H9 (cell line): ENCODE results near the gene MICU1. TPM values are rescaled to one million over a fixed set of nuclear protein-coding genes. Genes with fewer than 3 reads are reported as not detected.

Source experiments
- DNase-seq: peaks from one replicate; pipeline ENCODE4 v3.0.0-alpha.2; 2017
- H2AFZ ChIP-seq: one replicate; pipeline ENCODE4 v1.6.1; 2013; ENCODE audit warnings: mild to moderate bottlenecking, low read length, control low read depth, moderate library complexity
- H2AK5ac ChIP-seq: 2 replicates; pipeline ENCODE4 v1.6.1; 2013; ENCODE audit warnings: low read length, control low read depth, mixed read lengths; ENCODE audit not compliant: insufficient read length
- H2BK120ac ChIP-seq: one replicate; pipeline ENCODE4 v1.6.1; 2013; ENCODE audit warnings: low read depth, mild to moderate bottlenecking, low read length, control low read depth, inconsistent platforms; ENCODE audit not compliant: poor library complexity, severe bottlenecking
- H2BK12ac ChIP-seq: 2 replicates; pipeline ENCODE4 v1.6.1; 2013; ENCODE audit warnings: low read length, control low read depth, mixed read lengths, low read depth; ENCODE audit not compliant: insufficient read length
- H2BK15ac ChIP-seq: 2 replicates; pipeline ENCODE4 v1.6.1; 2013; ENCODE audit warnings: low read depth, low read length, control low read depth
- H2BK20ac ChIP-seq: one replicate; pipeline ENCODE4 v1.6.1; 2013; ENCODE audit warnings: low read depth, mild to moderate bottlenecking, low read length, control low read depth, inconsistent platforms; ENCODE audit not compliant: poor library complexity, severe bottlenecking
- H2BK5ac ChIP-seq: 2 replicates; pipeline ENCODE4 v1.6.1; 2013; ENCODE audit warnings: low read length, control low read depth, mixed read lengths; ENCODE audit not compliant: insufficient read length
- H3K14ac ChIP-seq: 2 replicates; pipeline ENCODE4 v1.6.1; 2013; ENCODE audit warnings: low read length, control low read depth; ENCODE audit not compliant: insufficient read depth
- H3K18ac ChIP-seq: 2 replicates; pipeline ENCODE4 v1.6.1; 2013; ENCODE audit warnings: low read depth, mild to moderate bottlenecking, mixed read lengths, low read length, control low read depth; ENCODE audit not compliant: insufficient read length
- H3K23ac ChIP-seq: 2 replicates; pipeline ENCODE4 v1.6.1; 2013; ENCODE audit warnings: low read length, control low read depth, mixed read lengths, low read depth; ENCODE audit not compliant: insufficient read length
- H3K23me2 ChIP-seq: 2 replicates; pipeline ENCODE4 v1.6.1; 2013; ENCODE audit warnings: low read depth, mild to moderate bottlenecking, mixed read lengths, low read length, control low read depth; ENCODE audit not compliant: insufficient read length, poor library complexity, severe bottlenecking
- H3K27ac ChIP-seq: 2 replicates; pipeline ENCODE4 v1.5.1; 2013; ENCODE audit warnings: low read length, control low read depth, mixed read lengths, low read depth; ENCODE audit not compliant: insufficient read length
- H3K27me3 ChIP-seq: 2 replicates; pipeline ENCODE4 v1.6.1; 2013; ENCODE audit warnings: low read length, control low read depth, inconsistent platforms; ENCODE audit not compliant: insufficient read depth
- H3K4ac ChIP-seq: 2 replicates; pipeline ENCODE4 v1.6.1; 2013; ENCODE audit warnings: low read depth, mild to moderate bottlenecking, control low read depth, inconsistent platforms, low read length, moderate library complexity
- H3K4me1 ChIP-seq: 2 replicates; pipeline ENCODE4 v1.6.1; 2013; ENCODE audit warnings: low read length, control low read depth, inconsistent platforms; ENCODE audit not compliant: insufficient read depth
- H3K4me2 ChIP-seq: 2 replicates; pipeline ENCODE4 v1.6.1; 2013; ENCODE audit warnings: low read length, control low read depth, mixed read lengths; ENCODE audit not compliant: insufficient read length, insufficient read depth
- H3K56ac ChIP-seq: 2 replicates; pipeline ENCODE4 v1.6.1; 2013; ENCODE audit warnings: low read depth, mild to moderate bottlenecking, mixed read lengths, low read length, control low read depth; ENCODE audit not compliant: insufficient read length
- H3K79me1 ChIP-seq: 2 replicates; pipeline ENCODE4 v1.6.1; 2013; ENCODE audit warnings: low read depth, mild to moderate bottlenecking, moderate library complexity, low read length, control low read depth, inconsistent platforms; ENCODE audit not compliant: insufficient read depth, poor library complexity, severe bottlenecking
- H3K79me2 ChIP-seq: 2 replicates; pipeline ENCODE4 v1.6.1; 2013; ENCODE audit warnings: low read length, control low read depth, inconsistent platforms; ENCODE audit not compliant: insufficient read depth
- H3K9ac ChIP-seq: 2 replicates; pipeline ENCODE4 v1.6.1; 2013; ENCODE audit warnings: low read length, control low read depth, mixed read lengths; ENCODE audit not compliant: insufficient read length; ENCODE audit errors: extremely low read depth
- H3K9me3 ChIP-seq: one replicate; pipeline ENCODE4 v1.6.1; 2013; ENCODE audit warnings: low read depth, low read length, inconsistent platforms; ENCODE audit not compliant: control insufficient read depth
- H3T11ph ChIP-seq: one replicate; pipeline ENCODE4 v1.6.1; 2013; ENCODE audit warnings: mild to moderate bottlenecking, low read length, control low read depth, inconsistent platforms
- H4K20me1 ChIP-seq: one replicate; pipeline ENCODE4 v1.6.1; 2013; ENCODE audit not compliant: control insufficient read depth, insufficient read length, insufficient read depth
- H4K5ac ChIP-seq: 2 replicates; pipeline ENCODE4 v1.6.1; 2013; ENCODE audit warnings: low read depth, mild to moderate bottlenecking, mixed read lengths, low read length, control low read depth; ENCODE audit not compliant: insufficient read length
- H4K8ac ChIP-seq: replicated peaks from 2 replicates; pipeline ENCODE4 v1.6.1; 2013; ENCODE audit warnings: low read length, control low read depth, mixed read lengths, low read depth; ENCODE audit not compliant: insufficient read length
- H4K91ac ChIP-seq: 2 replicates; pipeline ENCODE4 v1.6.1; 2013; ENCODE audit warnings: low read depth, mild to moderate bottlenecking, moderate library complexity, mixed read lengths, low read length, control low read depth; ENCODE audit not compliant: insufficient read length
- H3K27ac Mint-ChIP-seq, 3 experiments: 2 replicates in 2 of 3; 3 replicates in 1 of 3; pipeline ENCODE4 v1.8.0; 2020 to 2021; ENCODE audit warnings: mixed read lengths in 3 of 3, mild to moderate bottlenecking in 1 of 3, moderate library complexity in 1 of 3
- H3K27me3 Mint-ChIP-seq: 2 replicates; pipeline ENCODE4 v1.8.0; 2021; ENCODE audit warnings: low read depth, mild to moderate bottlenecking, moderate library complexity, mixed read lengths
- H3K36me3 Mint-ChIP-seq, 3 experiments: 2 replicates in 2 of 3; 3 replicates in 1 of 3; pipeline ENCODE4 v1.8.0; 2020 to 2021; ENCODE audit warnings: low read depth in 3 of 3, mixed read lengths in 3 of 3; ENCODE audit not compliant: insufficient read depth in 1 of 3
- H3K4me1 Mint-ChIP-seq, 2 experiments: 2 replicates each; pipeline ENCODE4 v1.8.0; 2020; ENCODE audit warnings: mixed read lengths in 2 of 2
- H3K4me3 Mint-ChIP-seq, 2 experiments: 2 replicates in 1 of 2; 3 replicates in 1 of 2; pipeline ENCODE4 v1.8.0; 2020 to 2021; ENCODE audit warnings: mild to moderate bottlenecking in 2 of 2, mixed read lengths in 2 of 2, moderate library complexity in 1 of 2
- H3K9me3 Mint-ChIP-seq, 2 experiments: 2 replicates in 1 of 2; 3 replicates in 1 of 2; pipeline ENCODE4 v1.8.0; 2020; ENCODE audit warnings: mild to moderate bottlenecking in 2 of 2, mixed read lengths in 2 of 2, moderate library complexity in 1 of 2
- WGBS: extraction: QIAGEN DNeasy Blood & Tissue Kit; methylation state at CpG from one replicate; pipeline ENCODE4 v1.1.7; 2013; ENCODE audit warnings: missing lambda C conversion rate, low lambda C conversion rate, mixed read lengths; ENCODE audit not compliant: insufficient read length; ENCODE audit errors: extremely low coverage; 5-methylcytosine and 5-hydroxymethylcytosine counted together
- total RNA-seq: library from RNA; stranded (reverse); gene quantifications from 2 replicates; pipeline ENCODE4 v1.2.1, GENCODE V29; 2021
- TF ChIP-seq, protein P1 (sequence below): fragments of 200-600 bp; sonication (generic); conservative IDR thresholded peaks from 3 replicates; pipeline ENCODE4 v1.8.0; 2021; ENCODE audit warnings: antibody characterized with exemption, mild to moderate bottlenecking

Gene MICU1
- total RNA-seq, 1 experiment from 2014 or later = 33.2 TPM

DNA sequence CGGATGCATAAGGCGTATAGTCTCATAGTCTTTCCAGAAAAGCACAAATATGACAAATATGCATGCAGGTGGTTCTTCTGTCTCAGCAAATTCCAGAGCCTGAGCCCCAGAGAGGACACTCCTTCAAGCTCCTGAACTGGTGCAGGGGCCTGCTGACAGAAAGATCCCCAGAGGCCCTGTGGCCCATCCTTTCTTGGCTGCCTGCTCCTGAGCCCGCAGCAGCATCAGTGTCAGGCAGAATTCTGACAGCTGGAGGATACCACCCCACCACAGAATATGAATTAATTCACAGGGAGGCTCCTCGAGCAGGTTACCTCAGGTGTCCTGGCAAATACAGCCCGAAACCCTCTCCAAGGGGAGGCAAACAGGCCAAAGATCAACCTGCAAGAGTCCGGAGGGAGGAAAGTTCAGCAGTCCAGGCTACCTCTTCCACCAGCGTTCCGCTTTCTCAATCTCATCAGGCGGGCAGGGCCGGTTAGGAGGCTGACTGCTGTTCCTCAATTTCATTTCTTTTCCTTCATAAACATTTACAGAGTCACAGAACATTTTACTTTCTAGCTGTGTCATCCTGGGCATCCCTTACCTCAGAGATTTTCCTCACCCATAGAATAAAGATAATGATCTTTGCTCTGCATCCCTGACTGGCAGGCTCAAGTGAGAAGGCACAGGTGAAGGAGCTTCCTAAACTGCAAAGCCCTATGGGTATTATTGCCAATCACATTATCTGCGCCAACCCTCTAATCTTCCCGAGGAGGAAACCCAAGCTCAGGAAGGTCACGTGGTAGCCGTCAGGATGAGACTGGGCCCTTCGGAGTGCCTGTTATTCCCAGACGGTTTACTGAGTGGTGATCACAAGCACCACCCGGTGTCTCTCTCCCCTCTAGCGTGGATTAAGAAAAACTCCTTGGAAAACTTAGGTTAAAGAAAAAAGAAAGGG is 272.6 kb downstream of the MICU1 start:
- Histone ChIP-seq H3K27ac (no peak overlapping the region), H4K5ac (no peak overlapping the region), H3K9me3 (no peaks in the 10 kb centered on the region), H2BK120ac (no peak overlapping the region), H3K4me2 (peak overlapping the region; percentile 80), H3K56ac (no peak overlapping the region), H3K79me2 (peaks cover 4% of the 10 kb centered on the region; the same call in 1 of the 2 replicates), H3T11ph (no peak overlapping the region), H2BK5ac (no peak overlapping the region), H4K8ac (no peak overlapping the region), H2AFZ (no peak overlapping the region), H3K27me3 (no peaks in the 10 kb centered on the region), H2AK5ac (no peak overlapping the region), H3K14ac (no peak overlapping the region), H3K79me1 (no peaks in the 10 kb centered on the region), H4K91ac (no peak overlapping the region), H3K4me1 (no peaks in the 10 kb centered on the region), H2BK15ac (no peak overlapping the region), H3K9ac (peak overlapping the region; percentile 98), H3K18ac (no peak overlapping the region), H2BK12ac (no peak overlapping the region), H2BK20ac (no peak overlapping the region), H3K4ac (no peak overlapping the region), H3K23ac (no peak overlapping the region), H3K23me2 (peaks cover 5% of the 10 kb centered on the region), H4K20me1 (no peaks in the 10 kb centered on the region)
- no peak for DNase-seq
- TF ChIP-seq, protein P1, sequence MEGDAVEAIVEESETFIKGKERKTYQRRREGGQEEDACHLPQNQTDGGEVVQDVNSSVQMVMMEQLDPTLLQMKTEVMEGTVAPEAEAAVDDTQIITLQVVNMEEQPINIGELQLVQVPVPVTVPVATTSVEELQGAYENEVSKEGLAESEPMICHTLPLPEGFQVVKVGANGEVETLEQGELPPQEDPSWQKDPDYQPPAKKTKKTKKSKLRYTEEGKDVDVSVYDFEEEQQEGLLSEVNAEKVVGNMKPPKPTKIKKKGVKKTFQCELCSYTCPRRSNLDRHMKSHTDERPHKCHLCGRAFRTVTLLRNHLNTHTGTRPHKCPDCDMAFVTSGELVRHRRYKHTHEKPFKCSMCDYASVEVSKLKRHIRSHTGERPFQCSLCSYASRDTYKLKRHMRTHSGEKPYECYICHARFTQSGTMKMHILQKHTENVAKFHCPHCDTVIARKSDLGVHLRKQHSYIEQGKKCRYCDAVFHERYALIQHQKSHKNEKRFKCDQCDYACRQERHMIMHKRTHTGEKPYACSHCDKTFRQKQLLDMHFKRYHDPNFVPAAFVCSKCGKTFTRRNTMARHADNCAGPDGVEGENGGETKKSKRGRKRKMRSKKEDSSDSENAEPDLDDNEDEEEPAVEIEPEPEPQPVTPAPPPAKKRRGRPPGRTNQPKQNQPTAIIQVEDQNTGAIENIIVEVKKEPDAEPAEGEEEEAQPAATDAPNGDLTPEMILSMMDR = no peak
- Mint-ChIP-seq H3K27me3 (no peaks in the 10 kb centered on the region), H3K4me1 (peaks cover 25 to 28% of the 10 kb centered on the region in 2 experiments), H3K36me3 (peaks cover 5 to 22% (median 7%) of the 10 kb centered on the region in 3 experiments; a peak in 5 of 7 replicates), H3K27ac (peak overlapping the region in 2 of 3 experiments; percentile 100; a peak in 4 of 7 replicates), H3K9me3 (no peaks in the 10 kb centered on the region), H3K4me3 (peak overlapping the region; percentile 97)
- WGBS = no CpG with 5 or more reads among the region's 18 CpGs
